Ovary (tissue), 1 donor: ENCODE data around the gene LRP1B.

ENCODE experiments used
- EP300 ChIP-seq: sonication (generic); formaldehyde crosslinking; IDR thresholded peaks from one replicate; pipeline ENCODE4 v1.6.1; 2017; ENCODE audit warnings: antibody characterized with exemption
- POLR2A ChIP-seq: fragments of 450-650 bp; IDR thresholded peaks from one replicate; pipeline ENCODE4 v1.6.1; 2017; ENCODE audit warnings: antibody characterized with exemption, mild to moderate bottlenecking, moderate library complexity

DNA sequence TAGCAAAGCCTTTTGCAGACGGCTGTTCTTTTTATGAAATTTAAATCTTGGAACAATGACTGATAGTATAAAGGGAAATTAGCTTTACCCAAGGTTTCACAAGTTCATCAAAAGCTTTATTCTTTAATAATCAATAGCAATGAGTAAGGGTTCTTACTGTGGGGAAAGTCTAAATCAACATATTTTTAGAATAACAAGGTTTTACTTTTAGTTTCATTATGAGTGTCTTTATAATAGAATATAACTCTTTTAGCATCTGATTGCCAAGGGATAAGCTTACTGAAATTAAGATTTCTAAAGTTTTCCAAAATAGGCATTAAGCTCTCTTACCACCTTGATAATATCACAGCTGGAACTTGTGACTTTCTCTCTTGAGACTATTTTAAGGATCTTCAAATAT is 1489.7 kb downstream of the LRP1B start:
- no peak for TF ChIP-seq POLR2A
- no peak for TF ChIP-seq EP300
